Heart right ventricle (tissue), 16 donors: ENCODE results near the gene CHMP5. TPM values are rescaled to one million over a fixed set of nuclear protein-coding genes. Genes with fewer than 3 reads are reported as not detected.

Experiments
- ATAC-seq, 8 donors: fragments of 200-7000 bp; cut with Tn5 transposase; one replicate each; pipeline ENCODE4 v1.9.1; 2020; ENCODE audit warnings: mild to moderate bottlenecking in 8 of 8, moderate library complexity in 8 of 8, moderate number of reproducible peaks in 1 of 8
- DNase-seq, 2 donors: peaks; one replicate each; pipeline ENCODE4 v3.0.0-alpha.2; 2020
- H3K27ac ChIP-seq, 10 donors: fragments of 200-600 bp; sonication (generic) in 2 of 10; one replicate each; pipeline versions ENCODE4 v1.5.0 to v1.8.0; 2020 to 2022; ENCODE audit warnings: mild to moderate bottlenecking in 3 of 10
- H3K27me3 ChIP-seq, 7 donors: fragments of 200-600 bp; one replicate each; pipeline ENCODE4 v1.8.0; 2021 to 2022; ENCODE audit warnings: mild to moderate bottlenecking in 2 of 7
- H3K36me3 ChIP-seq, 9 donors: fragments of 200-600 bp; sonication (generic) in 1 of 9; one replicate each; pipeline versions ENCODE4 v1.5.0 to v1.8.0; 2020 to 2022; ENCODE audit warnings: mild to moderate bottlenecking in 2 of 9
- H3K4me1 ChIP-seq, 9 donors: fragments of 200-600 bp; sonication (generic) in 1 of 9; one replicate each; pipeline versions ENCODE4 v1.5.0 to v1.8.0; 2020 to 2022; ENCODE audit warnings: mild to moderate bottlenecking in 4 of 9
- H3K4me3 ChIP-seq, 10 donors: fragments of 200-600 bp; sonication (generic) in 2 of 10; one replicate each; pipeline versions ENCODE4 v1.5.0 to v1.8.0; 2020 to 2022; ENCODE audit warnings: mild to moderate bottlenecking in 7 of 10, moderate library complexity in 2 of 10
- H3K9me3 ChIP-seq, 11 donors: fragments of 200-600 bp in 10 of 11; sonication (generic) in 2 of 11; one replicate each; pipeline versions ENCODE4 v1.5.0 to v1.8.0; 2013 to 2022; ENCODE audit warnings: mild to moderate bottlenecking in 2 of 11, control low read depth in 1 of 11, moderate library complexity in 1 of 11
- WGBS, 2 donors: extraction: QIAGEN DNeasy Blood & Tissue Kit; methylation state at CpG; one replicate each; pipeline ENCODE4 v1.1.7; 2013; ENCODE audit warnings: inconsistent platforms in 1 of 2; 5-methylcytosine and 5-hydroxymethylcytosine counted together
- intact Hi-C, 10 donors: fragments of 100-400 bp; cut with DNase I; formaldehyde crosslinking; loops; one replicate each; pipeline versions ENCODE4 v1.11.1 to v1.14.2; 2022
- polyA plus RNA-seq, 2 donors: library from polyadenylated mRNA; stranded (reverse); fragments of 200-250 nt; gene quantifications; one replicate each; pipeline ENCODE4 v1.2.3, GENCODE V29; 2013
- total RNA-seq, 10 donors: library from RNA; stranded (reverse); fragmentation: NEBNext Ultra II Directional in 3 of 10; extraction: Animal tissue kit (Norgen Biotek cat#: 25700) in 3 of 10; gene quantifications; one replicate each; pipeline versions ENCODE4 v1.2.1 to v1.2.4, GENCODE V29; 2021 to 2023
- TF ChIP-seq, protein P1 (sequence below), 9 donors: fragments of 200-600 bp; sonication (generic) in 2 of 9; IDR thresholded peaks; one replicate each; pipeline versions ENCODE4 v1.5.0 to v1.8.0; 2021 to 2022; ENCODE audit warnings: antibody characterized with exemption in 9 of 9, mild to moderate bottlenecking in 5 of 9, moderate library complexity in 1 of 9
- donor health status: Arrhythmogenic right ventricular cardiomyopathy.
- donor health status: ischemic (EF 13 %, LVEDD 7.1; RV severe dilation, severe dysfunction).
- donor health status: healthy with polysubstance abuse.
- donor health status: DM: no; HTN: yes; CAD: no.
- donor health status: DM: no; HTN: no; CAD: no.
- donor health status: ischemic (EF 25% LVEDD 6.9; RV normal size, moderate dysfunction).
- donor health status: ischemic (EF 25% LVEDD 5.7; RV mildly dilated, moderate dysfunction).
- donor health status: healthy.
- donor health status: DM: yes; HTN: yes; CAD: no.
- donor health status: Ischemic cardiomyopathy.
- donor health status: ischemic (EF 35%, LVEDD 5.7; RV mildly dilated, moderate dysfunction).
- donor health status: nonischemic (EF 11% LVEDD 7.7; RV severe dilation, severe dysfunction).
- donor health status: DM: yes; HTN: yes; CAD: no.
- donor health status: PGD.
- donor health status: ischemic (EF 29% LVEDD 5.4; RV normal size, mild dysfunction).
- donor health status: nonischemic (EF 23%, LVEDD 6.1; RV moderate dilation, normal function).

Gene CHMP5
- total and polyA plus RNA-seq, 12 donors, result 24.1 to 57.2 (median 53.5) TPM

DNA sequence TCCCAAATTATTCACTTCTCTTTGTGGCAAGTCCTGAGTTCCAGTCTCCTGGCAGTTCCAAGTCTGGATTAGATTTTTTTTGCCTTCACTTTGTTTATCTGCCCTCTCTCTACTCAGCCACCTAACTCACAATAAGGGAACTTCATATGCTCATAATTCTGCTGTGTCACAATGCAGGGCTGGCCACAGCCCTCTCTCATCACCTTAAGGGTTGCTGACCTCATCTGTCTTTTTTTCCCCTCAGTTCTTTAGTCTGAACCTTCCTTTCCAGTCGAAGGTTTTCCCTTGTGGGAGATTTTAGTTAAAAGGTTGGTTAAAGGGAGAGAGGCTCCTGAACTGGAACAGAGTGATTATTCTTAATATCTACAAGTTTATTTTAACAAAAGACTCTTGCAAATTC, 4.5 kb upstream of the CHMP5 start:
- DNase-seq (no peak), ATAC-seq (no peak)
- intact Hi-C loops, result no loop called here
- Histone ChIP-seq H3K4me1 (peaks cover 1 to 47% (median 19%) of the 10 kb centered on the region in 9 donors), H3K36me3 (peaks cover 0 to 74% (median 60%) of the 10 kb centered on the region in 9 donors), H3K27ac (no peak overlapping the region), H3K27me3 (no peaks in the 10 kb centered on the region), H3K9me3 (no peaks in the 10 kb centered on the region), H3K4me3 (no peak overlapping the region)
- WGBS, 2 donors, result 80 to 92% methylated on average over 1 of the region's 1 CpG
- TF ChIP-seq, protein P1, sequence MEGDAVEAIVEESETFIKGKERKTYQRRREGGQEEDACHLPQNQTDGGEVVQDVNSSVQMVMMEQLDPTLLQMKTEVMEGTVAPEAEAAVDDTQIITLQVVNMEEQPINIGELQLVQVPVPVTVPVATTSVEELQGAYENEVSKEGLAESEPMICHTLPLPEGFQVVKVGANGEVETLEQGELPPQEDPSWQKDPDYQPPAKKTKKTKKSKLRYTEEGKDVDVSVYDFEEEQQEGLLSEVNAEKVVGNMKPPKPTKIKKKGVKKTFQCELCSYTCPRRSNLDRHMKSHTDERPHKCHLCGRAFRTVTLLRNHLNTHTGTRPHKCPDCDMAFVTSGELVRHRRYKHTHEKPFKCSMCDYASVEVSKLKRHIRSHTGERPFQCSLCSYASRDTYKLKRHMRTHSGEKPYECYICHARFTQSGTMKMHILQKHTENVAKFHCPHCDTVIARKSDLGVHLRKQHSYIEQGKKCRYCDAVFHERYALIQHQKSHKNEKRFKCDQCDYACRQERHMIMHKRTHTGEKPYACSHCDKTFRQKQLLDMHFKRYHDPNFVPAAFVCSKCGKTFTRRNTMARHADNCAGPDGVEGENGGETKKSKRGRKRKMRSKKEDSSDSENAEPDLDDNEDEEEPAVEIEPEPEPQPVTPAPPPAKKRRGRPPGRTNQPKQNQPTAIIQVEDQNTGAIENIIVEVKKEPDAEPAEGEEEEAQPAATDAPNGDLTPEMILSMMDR (IDR thresholded peaks at IDR 0.05), result no peak

GRCh38 chr9:33263131-33264002, 1.5 kb upstream of the CHMP5 start:
- peaks cover 0 to 69% (median 48%) of the 10 kb centered on the region in 9 donors for H3K36me3 ChIP-seq
- peak in 1 of 2 donors; percentile 11 for DNase-seq
- peak overlapping the region; percentile 62 to 96 (median 90) for H3K4me3 ChIP-seq
- WGBS, 2 donors, result 6% methylated on average over 25 of the region's 25 CpGs
- H3K27me3 ChIP-seq, result no peaks in the 10 kb centered on the region
- peaks cover 4 to 46% (median 27%) of the 10 kb centered on the region in 9 donors for H3K4me1 ChIP-seq
- no peaks in the 10 kb centered on the region for H3K9me3 ChIP-seq
- peak in 6 of 8 donors; percentile 3 to 41 (median 6) for ATAC-seq
- H3K27ac ChIP-seq, result peak overlapping the region; percentile 89 to 97 (median 95)
- TF ChIP-seq, protein P1 (IDR thresholded peaks at IDR 0.05), result no peak
- intact Hi-C loops, result no loop called here

DNA sequence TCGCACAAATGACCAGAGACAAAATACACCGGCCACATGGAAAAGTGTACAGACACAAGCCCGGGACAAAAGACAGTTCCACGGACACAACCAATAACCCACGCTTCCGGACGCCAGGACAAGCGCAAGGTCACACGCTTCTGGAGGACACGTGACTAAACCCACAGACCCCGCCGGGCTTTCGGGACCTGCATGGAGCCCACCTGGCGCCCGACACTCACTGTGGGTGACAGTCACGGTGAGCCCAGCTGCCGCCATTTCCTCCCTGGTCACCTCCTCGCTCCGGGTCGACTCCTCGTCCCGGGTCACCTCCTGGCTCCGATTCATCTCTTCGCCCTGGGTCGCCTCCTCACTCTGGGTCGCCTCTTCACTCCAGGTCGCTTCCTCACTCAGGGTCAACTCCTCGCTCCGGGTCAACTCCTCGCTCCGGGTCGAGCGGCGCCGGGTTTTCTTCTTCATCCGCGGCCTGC, 811 bp upstream of the CHMP5 start:
- Histone ChIP-seq H3K4me3 (peak overlapping the region; percentile 62 to 96 (median 90)), H3K4me1 (peaks cover 4 to 44% (median 27%) of the 10 kb centered on the region in 9 donors), H3K36me3 (peaks cover 0 to 69% (median 48%) of the 10 kb centered on the region in 9 donors), H3K27me3 (no peaks in the 10 kb centered on the region), H3K27ac (peak overlapping the region; percentile 89 to 97 (median 95)), H3K9me3 (no peaks in the 10 kb centered on the region)
- DNase-seq, result peak; percentile 54 to 61
- ATAC-seq, result peak; percentile 6 to 48 (median 21)
- intact Hi-C loops, result no loop called here
- 0% methylated on average over 36 to 37 of the region's 37 CpGs for WGBS, 2 donors
- TF ChIP-seq, protein P1 (IDR thresholded peaks at IDR 0.05), result no peak

- DNase-seq (peak in 1 of 2 donors; percentile 17), ATAC-seq (peak in 2 of 8 donors; percentile 1 to 25)
- WGBS, 2 donors, result 21 to 22% methylated on average over 13 of the region's 13 CpGs
- Histone ChIP-seq H3K27me3 (no peaks in the 10 kb centered on the region), H3K9me3 (no peaks in the 10 kb centered on the region), H3K27ac (peak overlapping the region; percentile 54 to 97 (median 86)), H3K36me3 (peaks cover 0 to 69% (median 38%) of the 10 kb centered on the region in 9 donors), H3K4me1 (peaks cover 4 to 44% (median 27%) of the 10 kb centered on the region in 9 donors), H3K4me3 (peak overlapping the region; percentile 46 to 96 (median 90))
- intact Hi-C loops, result no loop called here
- TF ChIP-seq, protein P1 (IDR thresholded peaks at IDR 0.05), result no peak
Measured at GRCh38 chr9:33265211-33265865, 489 bp downstream of the CHMP5 start.
